Astrocyte (in vitro differentiated cells and primary cell): Measurements from ENCODE around the gene CNKSR1. TPM values are rescaled to one million over a fixed set of nuclear protein-coding genes. Genes with fewer than 3 reads are reported as not detected.

Experiments
- DNase-seq: peaks from one replicate; pipeline ENCODE4 v3.0.0-alpha.2; 2010; ENCODE audit warnings: low read depth
- FAIRE-seq: peaks from 2 replicates; lab custom pipeline; 2011; peaks lifted over from hg19 to GRCh38; lab: Jason Lieb, UNC
- H2AFZ ChIP-seq: 2 replicates; pipeline ENCODE4 v1.6.0; 2012; ENCODE audit warnings: low read depth, low read length, inconsistent platforms
- H3K27ac ChIP-seq: 2 replicates; pipeline ENCODE4 v1.5.1; 2011; ENCODE audit warnings: low read depth, low read length, inconsistent platforms
- H3K27me3 ChIP-seq: 2 replicates; pipeline ENCODE4 v1.6.0; 2011; ENCODE audit warnings: low read length, inconsistent platforms; ENCODE audit not compliant: insufficient read depth
- H3K36me3 ChIP-seq: 2 replicates; pipeline ENCODE4 v1.5.1; 2011; ENCODE audit warnings: low read length, inconsistent platforms; ENCODE audit not compliant: insufficient read depth
- H3K4me1 ChIP-seq: 2 replicates; pipeline ENCODE4 v1.5.1; 2011; ENCODE audit warnings: low read length, inconsistent platforms; ENCODE audit not compliant: insufficient read depth
- H3K4me2 ChIP-seq: 2 replicates; pipeline ENCODE4 v1.6.0; 2012; ENCODE audit warnings: low read length, inconsistent platforms
- H3K4me3 ChIP-seq: 2 replicates; pipeline ENCODE4 v1.5.1; 2011; ENCODE audit warnings: low read depth, mild to moderate bottlenecking, low read length, inconsistent platforms; ENCODE audit not compliant: insufficient read depth
- H3K79me2 ChIP-seq: 2 replicates; pipeline ENCODE4 v1.6.0; 2012; ENCODE audit warnings: mild to moderate bottlenecking, low read length, inconsistent platforms; ENCODE audit not compliant: insufficient read depth
- H3K9ac ChIP-seq: 2 replicates; pipeline ENCODE4 v1.6.0; 2012; ENCODE audit warnings: mild to moderate bottlenecking, low read length, inconsistent platforms
- H3K9me3 ChIP-seq: 2 replicates; pipeline ENCODE4 v1.5.1; 2012; ENCODE audit warnings: low read depth, mild to moderate bottlenecking, low read length, inconsistent platforms; ENCODE audit not compliant: insufficient read depth
- H4K20me1 ChIP-seq: 2 replicates; pipeline ENCODE4 v1.6.0; 2012; ENCODE audit warnings: low read length, inconsistent platforms; ENCODE audit not compliant: insufficient read depth
- H3K27ac Mint-ChIP-seq: one replicate; pipeline ENCODE4 v1.8.0; 2021; ENCODE audit warnings: mild to moderate bottlenecking, mixed read lengths; ENCODE audit not compliant: unreplicated experiment
- H3K27me3 Mint-ChIP-seq: one replicate; pipeline ENCODE4 v1.8.0; 2021; ENCODE audit warnings: low read depth, mixed read lengths; ENCODE audit not compliant: unreplicated experiment
- H3K36me3 Mint-ChIP-seq: one replicate; pipeline ENCODE4 v1.8.0; 2021; ENCODE audit warnings: low read depth, mixed read lengths; ENCODE audit not compliant: unreplicated experiment
- H3K4me1 Mint-ChIP-seq: one replicate; pipeline ENCODE4 v1.8.0; 2021; ENCODE audit warnings: low read depth, mixed read lengths; ENCODE audit not compliant: unreplicated experiment
- H3K4me3 Mint-ChIP-seq: one replicate; pipeline ENCODE4 v1.8.0; 2021; ENCODE audit warnings: mild to moderate bottlenecking, moderate library complexity, mixed read lengths; ENCODE audit not compliant: unreplicated experiment
- H3K9me3 Mint-ChIP-seq: one replicate; pipeline ENCODE4 v1.8.0; 2021; ENCODE audit warnings: mild to moderate bottlenecking, mixed read lengths; ENCODE audit not compliant: unreplicated experiment
- CTCF ChIP-seq: IDR thresholded peaks from 2 replicates; pipeline ENCODE4 v1.5.1; 2011; ENCODE audit warnings: low read depth, mild to moderate bottlenecking, inconsistent platforms, low read length, moderate library complexity; ENCODE audit not compliant: insufficient read depth
- EZH2 ChIP-seq: IDR thresholded peaks from 2 replicates; pipeline ENCODE4 v1.6.1; 2012; ENCODE audit warnings: mild to moderate bottlenecking, low read length, inconsistent platforms; ENCODE audit not compliant: insufficient read depth
- total RNA-seq: library from RNA; stranded (reverse); gene quantifications from 2 replicates; pipeline ENCODE4 v1.2.1, GENCODE V29; 2021

CNKSR1 gene
- total RNA-seq, 1 donor from 2014 or later = 5.0 TPM

- peak within 1 kb of the TSS; percentile 76 for H3K4me3 Mint-ChIP-seq
- H3K4me2 ChIP-seq = peak within 1 kb of the TSS; percentile 41
- no peak within 1 kb of the TSS for H3K9ac ChIP-seq
- H3K36me3 Mint-ChIP-seq = no peaks in the 10 kb centered on the region
- no peak for FAIRE-seq
- H3K79me2 ChIP-seq = no peaks in the 10 kb centered on the region
- peak within 1 kb of the TSS; percentile 53 for H3K27ac Mint-ChIP-seq
- no peaks in the 10 kb centered on the region for H3K36me3 ChIP-seq
- no peaks in the 10 kb centered on the region for H4K20me1 ChIP-seq
- peak within 1 kb of the TSS; percentile 16 for H2AFZ ChIP-seq
- peaks cover 30% of the 10 kb centered on the region for H3K4me1 Mint-ChIP-seq
- H3K27me3 Mint-ChIP-seq = peaks cover 26% of the 10 kb centered on the region
- peaks cover 21% of the 10 kb centered on the region for H3K4me1 ChIP-seq
- H3K27me3 ChIP-seq = peaks cover 4% of the 10 kb centered on the region
- no peak for DNase-seq
- no peaks in the 10 kb centered on the region for H3K9me3 ChIP-seq
- H3K4me3 ChIP-seq = no peak within 1 kb of the TSS
- H3K27ac ChIP-seq = no peak within 1 kb of the TSS
- TF ChIP-seq CTCF (no peak), EZH2 (no peak)
- no peaks in the 10 kb centered on the region for H3K9me3 Mint-ChIP-seq
These were observed 18.2 kb upstream of the CNKSR1 start, which contains the start of gene FAM110D for GRCh38 chr1:26158908-26159742. Gene FAM110D (plus strand): TSS chr1:26159079. CDS start chr1:26161292, 2,213 bp downstream.

GRCh38 chr1:26159743-26160039, 17.6 kb upstream of the CNKSR1 start:
- no peaks in the 10 kb centered on the region for H3K9me3 Mint-ChIP-seq
- Histone ChIP-seq H3K27me3 (peaks cover 4% of the 10 kb centered on the region), H3K27ac (no peak overlapping the region), H3K4me2 (no peak overlapping the region), H3K9ac (no peak overlapping the region), H3K9me3 (no peaks in the 10 kb centered on the region), H2AFZ (no peak overlapping the region), H3K4me1 (peaks cover 25% of the 10 kb centered on the region), H3K79me2 (no peaks in the 10 kb centered on the region), H4K20me1 (no peaks in the 10 kb centered on the region), H3K36me3 (no peaks in the 10 kb centered on the region), H3K4me3 (no peak overlapping the region)
- no peak for TF ChIP-seq CTCF
- no peak for TF ChIP-seq EZH2
- no peak for FAIRE-seq
- H3K4me3 Mint-ChIP-seq = peak overlapping the region; percentile 76
- peaks cover 32% of the 10 kb centered on the region for H3K4me1 Mint-ChIP-seq
- DNase-seq = no peak
- no peak overlapping the region for H3K27ac Mint-ChIP-seq
- no peaks in the 10 kb centered on the region for H3K36me3 Mint-ChIP-seq
- peaks cover 24% of the 10 kb centered on the region for H3K27me3 Mint-ChIP-seq
